Right lobe of liver (tissue), 6 donors: ENCODE data around the gene PEPD. TPM values are rescaled to one million over a fixed set of nuclear protein-coding genes. Genes with fewer than 3 reads are reported as not detected.
A peak's percentile ranks its signal among the peaks of the same experiment; 100 is the strongest.

Experiments
- ATAC-seq, 4 donors: fragments of 200-7000 bp; cut with Tn5 transposase; one replicate each; pipeline ENCODE4 v1.9.1; 2020; ENCODE audit warnings: mild to moderate bottlenecking in 4 of 4, moderate library complexity in 4 of 4
- DNase-seq, 3 donors: peaks; one replicate each; pipeline ENCODE4 v3.0.0-alpha.2; 2020
- H3K27ac ChIP-seq, 3 donors: fragments of 200-600 bp; one replicate each; pipeline ENCODE4 v1.8.0; 2022
- H3K27me3 ChIP-seq, 2 donors: fragments of 200-600 bp; one replicate each; pipeline ENCODE4 v1.8.0; 2022
- H3K36me3 ChIP-seq, 4 donors: fragments of 200-600 bp; sonication (generic) in 1 of 4; one replicate each; pipeline versions ENCODE4 v1.5.1 to v1.8.0; 2017 to 2022; ENCODE audit warnings: control low read depth in 1 of 4
- H3K4me1 ChIP-seq, 4 donors: fragments of 200-600 bp; sonication (generic) in 1 of 4; one replicate each; pipeline versions ENCODE4 v1.5.1 to v1.8.0; 2017 to 2022; ENCODE audit warnings: control low read depth in 1 of 4
- H3K4me3 ChIP-seq, 3 donors: fragments of 200-600 bp; one replicate each; pipeline ENCODE4 v1.8.0; 2022
- H3K9me3 ChIP-seq, 4 donors: fragments of 200-600 bp; sonication (generic) in 1 of 4; one replicate each; pipeline versions ENCODE4 v1.5.1 to v1.8.0; 2017 to 2022; ENCODE audit warnings: control low read depth in 1 of 4
- POLR2A ChIP-seq: fragments of 450-650 bp; IDR thresholded peaks from one replicate; pipeline ENCODE4 v1.6.1; 2017; ENCODE audit warnings: antibody characterized with exemption, mild to moderate bottlenecking
- WGBS: methylation state at CpG from one replicate; pipeline ENCODE4 v1.1.6; 2018; ENCODE audit warnings: low coverage, low lambda C conversion rate; ENCODE audit not compliant: insufficient coverage; ENCODE audit errors: missing lambda C conversion rate; 5-methylcytosine and 5-hydroxymethylcytosine counted together
- intact Hi-C, 2 donors: fragments of 100-400 bp; cut with DNase I; formaldehyde crosslinking; loops; one replicate each; pipeline versions ENCODE4 v1.11.2 to v1.14.1; 2022
- total RNA-seq, 6 experiments: library from RNA; depleted of rRNA in 2 of 6; stranded (reverse); fragments of >200 nt in 2 of 6; fragmentation: NEBNext Ultra II Directional in 3 of 6; extraction: Animal tissue kit (Norgen Biotek cat#: 25700) in 3 of 6; gene quantifications; one replicate each; pipeline versions ENCODE4 v1.1.0 to v1.2.4, GENCODE V29; 2016 to 2023
- TF ChIP-seq, protein P1 (sequence below), 4 donors: fragments of 200-600 bp in 3 of 4; fragments of 450-650 bp in 1 of 4; IDR thresholded peaks; one replicate each; pipeline versions ENCODE4 v1.5.1 to v1.8.0; 2016 to 2022; ENCODE audit warnings: antibody characterized with exemption in 4 of 4, mild to moderate bottlenecking in 2 of 4
- donor health status: DM: no; HTN: yes; CAD: no.
- donor health status: DM: no; HTN: no; CAD: no.
- donor health status: DM: no; HTN: no; CAD: no.
- donor health status: DM: no; HTN: yes; CAD: no.
- donor health status: DM: no; HTN: yes; CAD: no.

Gene PEPD
- total RNA-seq, 6 experiments from 2014 or later: 121 to 261 (median 167) TPM

DNA sequence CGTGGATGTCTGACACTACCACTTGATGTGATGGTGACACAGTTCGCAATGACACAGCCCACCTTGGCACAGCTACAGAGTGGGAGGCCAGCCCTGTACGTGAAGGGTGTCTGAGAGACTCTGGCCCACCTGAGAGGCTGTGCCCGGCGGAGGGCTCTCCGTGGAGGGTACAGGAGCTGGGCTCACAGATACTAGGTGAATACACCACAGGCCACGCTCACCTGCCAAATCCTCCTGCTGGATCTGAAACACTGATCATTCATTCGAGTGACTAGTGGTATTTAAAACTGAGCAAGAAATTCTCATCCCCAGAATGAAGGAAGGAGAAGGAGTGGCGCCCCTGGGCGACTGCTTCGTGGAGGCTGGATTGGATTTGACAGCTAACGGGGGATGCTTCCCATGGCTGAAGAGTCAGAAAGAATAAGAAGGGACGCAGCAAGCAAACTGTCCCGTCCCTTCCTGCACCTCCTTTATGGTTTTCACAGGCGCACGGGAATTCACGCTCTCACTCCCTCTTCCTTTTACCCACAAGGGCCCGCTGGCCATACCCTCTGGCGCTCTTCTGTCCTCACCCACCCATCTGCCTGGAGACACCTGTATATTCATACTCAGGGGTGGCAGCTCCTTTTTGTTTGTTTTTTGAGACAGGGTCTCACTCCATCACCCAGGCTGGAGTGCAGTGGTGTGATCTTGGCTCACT lies 123.1 kb downstream of the PEPD start:
- DNase-seq: peak in 2 of 3 donors; percentile 12 to 44
- Histone ChIP-seq H3K9me3 (no peaks in the 10 kb centered on the region), H3K27ac (peak overlapping the region in 1 of 3 donors; percentile 62), H3K4me3 (no peak overlapping the region), H3K4me1 (peaks cover 0 to 95% (median 49%) of the 10 kb centered on the region in 4 donors), H3K27me3 (no peaks in the 10 kb centered on the region), H3K36me3 (no peaks in the 10 kb centered on the region)
- intact Hi-C loops: no loop called here
- no peak for ATAC-seq
- WGBS: 88% methylated on average over 8 of the region's 19 CpGs
- TF ChIP-seq, protein P1, sequence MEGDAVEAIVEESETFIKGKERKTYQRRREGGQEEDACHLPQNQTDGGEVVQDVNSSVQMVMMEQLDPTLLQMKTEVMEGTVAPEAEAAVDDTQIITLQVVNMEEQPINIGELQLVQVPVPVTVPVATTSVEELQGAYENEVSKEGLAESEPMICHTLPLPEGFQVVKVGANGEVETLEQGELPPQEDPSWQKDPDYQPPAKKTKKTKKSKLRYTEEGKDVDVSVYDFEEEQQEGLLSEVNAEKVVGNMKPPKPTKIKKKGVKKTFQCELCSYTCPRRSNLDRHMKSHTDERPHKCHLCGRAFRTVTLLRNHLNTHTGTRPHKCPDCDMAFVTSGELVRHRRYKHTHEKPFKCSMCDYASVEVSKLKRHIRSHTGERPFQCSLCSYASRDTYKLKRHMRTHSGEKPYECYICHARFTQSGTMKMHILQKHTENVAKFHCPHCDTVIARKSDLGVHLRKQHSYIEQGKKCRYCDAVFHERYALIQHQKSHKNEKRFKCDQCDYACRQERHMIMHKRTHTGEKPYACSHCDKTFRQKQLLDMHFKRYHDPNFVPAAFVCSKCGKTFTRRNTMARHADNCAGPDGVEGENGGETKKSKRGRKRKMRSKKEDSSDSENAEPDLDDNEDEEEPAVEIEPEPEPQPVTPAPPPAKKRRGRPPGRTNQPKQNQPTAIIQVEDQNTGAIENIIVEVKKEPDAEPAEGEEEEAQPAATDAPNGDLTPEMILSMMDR (IDR thresholded peaks at IDR 0.05): no peak
- TF ChIP-seq POLR2A: no peak

DNA sequence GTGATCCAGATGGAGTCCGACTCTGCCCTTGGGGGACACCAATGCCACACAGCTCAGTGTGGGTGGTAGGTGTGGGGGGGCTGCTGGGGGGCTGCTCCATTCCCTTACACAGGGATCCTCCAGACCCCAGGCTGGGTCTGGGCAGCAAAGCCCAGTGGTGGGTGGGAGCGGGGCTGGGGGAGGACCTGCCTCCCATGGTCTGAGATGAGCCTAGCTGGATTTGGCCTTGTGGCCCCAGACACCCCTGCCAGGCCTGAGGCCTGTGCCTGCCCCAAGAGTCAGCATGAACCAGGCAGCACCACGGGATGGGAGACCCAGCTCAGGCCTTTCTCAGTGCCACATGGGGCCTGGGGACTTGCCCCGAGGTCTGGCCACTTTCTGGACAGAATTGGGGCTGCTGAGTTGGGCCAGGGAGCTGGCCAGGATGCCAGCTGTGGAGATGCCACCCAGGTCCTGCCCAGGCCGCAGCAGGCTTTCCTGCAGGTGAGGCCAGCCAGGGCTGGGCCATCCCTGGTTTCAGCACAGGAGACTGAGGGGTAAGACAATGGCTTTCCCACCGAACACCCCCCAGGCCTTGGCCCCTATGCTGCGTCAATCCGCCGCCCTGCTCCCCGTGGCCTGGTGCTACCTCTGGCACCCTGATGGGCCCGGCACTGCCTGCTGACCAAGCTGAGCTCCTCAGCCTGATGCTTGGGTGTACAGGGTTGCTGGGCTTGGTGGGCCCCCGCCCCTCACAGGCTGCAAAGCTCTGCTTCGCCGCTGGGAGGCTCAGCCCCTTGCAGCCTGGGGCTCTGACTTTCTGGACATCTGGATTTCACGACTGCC lies 123.8 kb downstream of the PEPD start:
- intact Hi-C loops: no loop called here
- no peak for ATAC-seq
- no peaks in the 10 kb centered on the region for H3K36me3 ChIP-seq

DNA sequence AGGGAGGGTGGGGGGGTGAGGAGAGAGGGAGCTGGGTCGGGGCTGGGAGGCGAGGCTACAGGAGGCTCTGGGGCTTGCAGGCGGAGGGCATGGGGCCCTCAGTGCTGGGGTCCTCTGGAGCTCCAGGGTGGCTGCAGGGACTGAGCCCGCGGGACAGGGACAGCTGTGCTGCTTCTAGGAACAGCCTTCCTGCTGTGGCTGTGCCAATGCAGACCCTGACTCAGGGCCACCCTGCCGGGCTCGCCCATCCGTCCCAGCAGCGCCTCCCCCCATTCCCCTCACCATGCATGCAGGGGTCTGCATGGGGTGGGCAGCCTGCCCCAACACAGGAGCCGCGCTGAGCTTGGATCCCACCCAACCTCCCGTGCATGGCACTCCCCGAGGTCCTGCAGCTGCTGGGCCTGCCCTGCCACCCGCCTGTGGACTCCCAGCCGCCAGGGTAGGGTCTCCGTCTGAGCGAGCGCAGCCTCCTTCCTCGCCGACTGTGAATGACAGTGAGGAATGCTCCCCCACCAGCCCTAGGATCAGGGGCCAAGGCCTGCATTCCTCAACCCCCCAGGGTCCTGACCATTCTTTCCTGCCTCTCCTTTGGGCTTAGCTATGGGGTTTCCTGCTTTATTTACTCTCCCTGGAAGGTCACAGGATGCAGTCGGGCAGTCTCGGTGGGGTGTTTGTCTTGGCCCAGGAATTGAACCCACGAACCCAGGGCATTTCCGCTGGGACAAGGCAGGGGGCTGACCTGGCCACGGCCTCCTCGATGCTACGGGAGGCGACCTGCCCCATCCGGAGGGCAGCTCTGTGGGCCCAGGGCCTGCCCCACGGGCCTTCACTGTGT lies 124.7 kb downstream of the PEPD start:
- H3K36me3 ChIP-seq: no peaks in the 10 kb centered on the region
- peak; percentile 21 to 36 (median 23) for ATAC-seq
- H3K4me3 ChIP-seq: no peak overlapping the region
- peaks cover 0 to 96% (median 47%) of the 10 kb centered on the region in 4 donors for H3K4me1 ChIP-seq
- DNase-seq: peak; percentile 58 to 87 (median 84)
- intact Hi-C loops: no loop called here
- H3K9me3 ChIP-seq: no peaks in the 10 kb centered on the region
- WGBS: 19% methylated on average over 5 of the region's 30 CpGs
- no peaks in the 10 kb centered on the region for H3K27me3 ChIP-seq
- H3K27ac ChIP-seq: peak overlapping the region; percentile 38 to 62 (median 50)
- TF ChIP-seq, protein P1 (IDR thresholded peaks at IDR 0.05): no peak
- peak; percentile 43 for TF ChIP-seq POLR2A

More for the DNA sequence above, 123.8 kb downstream of the PEPD start:
- Histone ChIP-seq H3K4me1 (peaks cover 0 to 96% (median 47%) of the 10 kb centered on the region in 4 donors), H3K4me3 (no peak overlapping the region), H3K27ac (peak overlapping the region; percentile 38 to 62 (median 50)), H3K9me3 (no peaks in the 10 kb centered on the region), H3K27me3 (no peaks in the 10 kb centered on the region)
- WGBS: no CpG with 5 or more reads among the region's 15 CpGs
- TF ChIP-seq, protein P1 (IDR thresholded peaks at IDR 0.05): no peak
- no peak for TF ChIP-seq POLR2A
- peak in 2 of 3 donors; percentile 21 to 53 for DNase-seq
